Fibroblast of lung (primary cell): ENCODE measurements around the gene CCNA1. TPM values are rescaled to one million over a fixed set of nuclear protein-coding genes. Genes with fewer than 3 reads are reported as not detected.

Experiments
- DNase-seq, 2 donors: peaks; one replicate each; pipeline versions ENCODE4 v3.0.0 to v3.0.0-alpha.2; 2010; ENCODE audit warnings: low read depth in 2 of 2
- H2AFZ ChIP-seq: 2 replicates; pipeline ENCODE4 v1.5.1; 2012; ENCODE audit warnings: low read length, control low read depth, inconsistent platforms
- H3K27ac ChIP-seq: 2 replicates; pipeline ENCODE4 v1.5.1; 2011; ENCODE audit warnings: low read length, control low read depth; ENCODE audit not compliant: insufficient read depth
- H3K27me3 ChIP-seq: 2 replicates; pipeline ENCODE4 v1.5.1; 2011; ENCODE audit warnings: mild to moderate bottlenecking, low read length; ENCODE audit not compliant: control insufficient read depth, insufficient read depth
- H3K36me3 ChIP-seq: 2 replicates; pipeline ENCODE4 v1.5.1; 2011; ENCODE audit warnings: low read length; ENCODE audit not compliant: control insufficient read depth, insufficient read depth
- H3K4me1 ChIP-seq: 2 replicates; pipeline ENCODE4 v1.5.1; 2011; ENCODE audit warnings: low read length; ENCODE audit not compliant: control insufficient read depth, insufficient read depth; ENCODE audit errors: extremely low read depth
- H3K4me2 ChIP-seq: 2 replicates; pipeline ENCODE4 v1.5.1; 2011; ENCODE audit warnings: low read length, control low read depth; ENCODE audit not compliant: insufficient read depth; ENCODE audit errors: extremely low read depth
- H3K4me3 ChIP-seq, 4 experiments: fragments of 200-600 bp in 1 of 4; sonication (generic) in 1 of 4; replicated peaks in 1 of 4; 2 replicates each; pipeline ENCODE4 v1.5.1; 2011 to 2016; ENCODE audit warnings: low read length in 4 of 4, low read depth in 3 of 4, mild to moderate bottlenecking in 3 of 4, control low read depth in 2 of 4, inconsistent platforms in 1 of 4, mixed read lengths in 1 of 4; ENCODE audit not compliant: insufficient read depth in 1 of 4; ENCODE audit errors: control extremely low read depth in 1 of 4
- H3K79me2 ChIP-seq: 2 replicates; pipeline ENCODE4 v1.5.1; 2012; ENCODE audit warnings: mild to moderate bottlenecking, low read length, inconsistent platforms; ENCODE audit not compliant: control insufficient read depth, insufficient read depth
- H3K9ac ChIP-seq: 2 replicates; pipeline ENCODE4 v1.5.1; 2011; ENCODE audit warnings: mild to moderate bottlenecking, low read length, control low read depth; ENCODE audit not compliant: insufficient read depth
- H3K9me3 ChIP-seq: 2 replicates; pipeline ENCODE4 v1.5.1; 2012; ENCODE audit warnings: low read depth, low read length; ENCODE audit not compliant: control insufficient read depth, insufficient read depth
- H4K20me1 ChIP-seq: 2 replicates; pipeline ENCODE4 v1.5.1; 2011; ENCODE audit warnings: low read length; ENCODE audit not compliant: control insufficient read depth, insufficient read depth; ENCODE audit errors: extremely low read depth
- CTCF ChIP-seq, 2 donors: IDR thresholded peaks in 1 of 2; conservative IDR thresholded peaks in 1 of 2; 1 replicate in 1 of 2; 2 replicates in 1 of 2; pipeline ENCODE4 v1.5.1; 2011 to 2012; ENCODE audit warnings: low read length in 2 of 2, control low read depth in 1 of 2, inconsistent platforms in 1 of 2, low read depth in 1 of 2, mild to moderate bottlenecking in 1 of 2
- EZH2 ChIP-seq: IDR thresholded peaks from 2 replicates; pipeline ENCODE4 v1.5.1; 2012; ENCODE audit warnings: low read length, control low read depth, mild to moderate bottlenecking; ENCODE audit errors: missing control alignments
- polyA plus RNA-seq, 2 donors: library from polyadenylated mRNA; depleted of rRNA in 1 of 2; stranded (reverse) in 1 of 2; unstranded in 1 of 2; fragments of >200 nt; gene quantifications; 2 replicates each; pipeline ENCODE4 v1.2.1, GENCODE V29; 2011 to 2012; ENCODE audit warnings: missing spikeins in 1 of 2
- total RNA-seq: library from RNA; depleted of rRNA; stranded (reverse); fragments of >200 nt; gene quantifications from 2 replicates; pipeline ENCODE4 v1.2.1, GENCODE V29; 2014

CCNA1 gene
- total and polyA plus RNA-seq, 2 donors (not counting 1 experiment from before 2014, with no cell fraction given), result 0.48 to 3.5 TPM

GRCh38 chr13:36461506-36461905 lies 29.2 kb downstream of the CCNA1 start:
- Histone ChIP-seq H3K4me2 (no peak overlapping the region), H3K27ac (no peak overlapping the region), H3K4me1 (no peaks in the 10 kb centered on the region), H3K4me3 (no peak overlapping the region), H3K9me3 (no peaks in the 10 kb centered on the region), H2AFZ (no peak overlapping the region), H3K36me3 (no peaks in the 10 kb centered on the region), H3K27me3 (no peaks in the 10 kb centered on the region), H4K20me1 (no peaks in the 10 kb centered on the region), H3K79me2 (no peaks in the 10 kb centered on the region), H3K9ac (no peak overlapping the region)
- DNase-seq, result no peak
- TF ChIP-seq CTCF (conservative IDR thresholded peaks at IDR 0.05 in 1 of 2, IDR thresholded peaks at IDR 0.05 in 1 of 2; ENCODE audit: low read depth in 1 of 2, low read length in 2 of 2) (no peak), EZH2 (no peak)

- Histone ChIP-seq H2AFZ (no peak overlapping the region), H3K4me3 (no peak overlapping the region), H3K9ac (no peak overlapping the region), H3K4me1 (no peaks in the 10 kb centered on the region), H3K4me2 (no peak overlapping the region), H4K20me1 (no peaks in the 10 kb centered on the region), H3K27ac (no peak overlapping the region), H3K79me2 (no peaks in the 10 kb centered on the region), H3K27me3 (no peaks in the 10 kb centered on the region), H3K9me3 (no peaks in the 10 kb centered on the region), H3K36me3 (no peaks in the 10 kb centered on the region)
- TF ChIP-seq EZH2 (no peak), CTCF (conservative IDR thresholded peaks at IDR 0.05 in 1 of 2, IDR thresholded peaks at IDR 0.05 in 1 of 2; ENCODE audit: low read depth in 1 of 2, low read length in 2 of 2) (no peak)
- DNase-seq, result peak; percentile 2 to 5
These were observed 43.2 kb downstream of the CCNA1 start for GRCh38 chr13:36475468-36475867.

DNA sequence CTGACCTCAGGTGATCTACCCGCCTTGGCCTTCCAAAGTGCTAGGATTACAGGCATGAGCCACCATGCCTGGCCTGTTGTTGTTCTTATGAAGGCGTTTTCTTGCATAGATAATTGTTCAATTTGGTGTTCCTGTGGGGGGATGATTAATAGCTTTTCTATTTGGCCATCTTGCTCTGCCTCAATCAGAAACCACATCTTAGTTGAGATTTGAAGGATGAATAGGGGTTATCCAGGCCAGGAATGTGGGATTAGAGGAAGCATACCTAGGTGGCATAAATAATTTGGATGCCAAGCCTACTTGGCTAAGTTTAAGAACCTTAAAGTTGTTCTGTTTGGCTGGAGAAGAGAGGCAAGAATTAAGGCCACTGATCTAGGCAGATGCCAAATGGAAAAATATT lies 44.4 kb downstream of the CCNA1 start:
- peak in 1 of 2 donors; percentile 28 for DNase-seq

More for the DNA sequence above, 44.4 kb downstream of the CCNA1 start:
- Histone ChIP-seq H3K27ac (no peak overlapping the region), H3K36me3 (no peaks in the 10 kb centered on the region), H3K27me3 (no peaks in the 10 kb centered on the region), H4K20me1 (no peaks in the 10 kb centered on the region), H3K79me2 (no peaks in the 10 kb centered on the region), H3K4me1 (no peaks in the 10 kb centered on the region), H3K4me3 (no peak overlapping the region), H2AFZ (no peak overlapping the region), H3K4me2 (no peak overlapping the region), H3K9ac (no peak overlapping the region), H3K9me3 (no peaks in the 10 kb centered on the region)
- TF ChIP-seq EZH2, result no peak
- TF ChIP-seq CTCF (conservative IDR thresholded peaks at IDR 0.05 in 1 of 2, IDR thresholded peaks at IDR 0.05 in 1 of 2; ENCODE audit: low read depth in 1 of 2, low read length in 2 of 2), result no peak
